Smooth muscle cell (in vitro differentiated cells): ENCODE measurements around the gene SH3TC1. TPM values are rescaled to one million over a fixed set of nuclear protein-coding genes. Genes with fewer than 3 reads are reported as not detected.

ENCODE experiments used
- DNase-seq: peaks from one replicate; lab custom pipeline; 2025; ENCODE audit not compliant: unreplicated experiment; lab: John Stamatoyannopoulos, UW
- H2AFZ ChIP-seq: fragments of 200-600 bp; sonication (generic); 2 replicates; pipeline ENCODE4 v1.6.0; 2016; ENCODE audit warnings: antibody characterized with exemption, low read depth, mild to moderate bottlenecking
- H3F3A ChIP-seq: fragments of 200-600 bp; sonication (generic); 2 replicates; pipeline ENCODE4 v1.6.0; 2017; ENCODE audit warnings: antibody characterized with exemption, low read depth
- H3K27ac ChIP-seq: fragments of 200-600 bp; sonication (generic); 2 replicates; pipeline ENCODE4 v1.5.1; 2016; ENCODE audit warnings: low read depth, mild to moderate bottlenecking
- H3K27me3 ChIP-seq: fragments of 200-600 bp; sonication (generic); 2 replicates; pipeline ENCODE4 v1.6.1; 2016; ENCODE audit warnings: low read depth, mild to moderate bottlenecking
- H3K36me3 ChIP-seq: fragments of 200-600 bp; sonication (generic); 2 replicates; pipeline ENCODE4 v1.5.1; 2016; ENCODE audit warnings: low read depth
- H3K4me1 ChIP-seq: fragments of 200-600 bp; sonication (generic); 2 replicates; pipeline ENCODE4 v1.5.1; 2016; ENCODE audit warnings: low read depth
- H3K4me2 ChIP-seq: fragments of 200-600 bp; sonication (generic); 2 replicates; pipeline ENCODE4 v1.6.0; 2016; ENCODE audit warnings: mild to moderate bottlenecking
- H3K4me3 ChIP-seq: fragments of 200-600 bp; sonication (generic); 2 replicates; pipeline ENCODE4 v1.5.1; 2016; ENCODE audit warnings: mild to moderate bottlenecking
- H3K79me2 ChIP-seq: fragments of 200-600 bp; sonication (generic); 2 replicates; pipeline ENCODE4 v1.6.0; 2016; ENCODE audit warnings: low read depth, mild to moderate bottlenecking
- H3K9ac ChIP-seq: fragments of 200-600 bp; sonication (generic); 2 replicates; pipeline ENCODE4 v1.6.0; 2016; ENCODE audit warnings: low read depth
- H3K9me3 ChIP-seq: fragments of 200-600 bp; sonication (generic); replicated peaks from 2 replicates; pipeline ENCODE4 v1.5.1; 2016; ENCODE audit warnings: low read depth
- H4K20me1 ChIP-seq: fragments of 200-600 bp; sonication (generic); 2 replicates; pipeline ENCODE4 v1.6.0; 2016; ENCODE audit warnings: low read depth
- WGBS: methylation state at CpG from one replicate; pipeline ENCODE4 v1.1.7; 2016; ENCODE audit warnings: low lambda C conversion rate; 5-methylcytosine and 5-hydroxymethylcytosine counted together
- polyA plus RNA-seq: library from polyadenylated mRNA; unstranded; fragments of >200 nt; fragmentation: Nextera tagmentation; extraction: Ambion mirVana; gene quantifications from 2 replicates; pipeline ENCODE4 v1.2.1, GENCODE V29; 2016
- total RNA-seq: library from RNA; depleted of rRNA; stranded (reverse); fragments of >200 nt; gene quantifications from 2 replicates; pipeline ENCODE4 v1.2.3, GENCODE V29; 2014
- TF ChIP-seq, protein P1 (sequence below): fragments of 200-600 bp; sonication (generic); IDR thresholded peaks from 2 replicates; pipeline ENCODE4 v1.5.1; 2017; ENCODE audit warnings: borderline replicate concordance, mild to moderate bottlenecking, antibody characterized with exemption; ENCODE audit not compliant: insufficient read depth, poor library complexity, severe bottlenecking

Gene SH3TC1
- total and polyA plus RNA-seq, 2 experiments from 2014 or later, result 7.8 to 17.7 TPM

DNA sequence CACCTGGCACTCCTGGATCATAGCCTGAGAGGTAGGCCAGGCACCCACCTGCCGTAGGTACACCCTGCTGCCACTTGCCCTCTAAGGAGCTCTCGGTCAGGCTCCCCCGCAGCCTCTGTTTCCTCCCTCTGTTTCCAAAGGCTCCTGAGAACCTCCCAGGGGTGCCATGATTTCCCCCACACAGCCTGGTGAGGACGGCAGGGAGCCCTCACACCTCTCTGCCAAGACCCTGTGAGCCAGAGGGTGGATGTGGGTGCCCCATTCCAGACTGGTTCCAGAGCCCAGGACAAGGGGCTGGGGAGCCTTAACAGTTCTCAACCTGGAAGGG lies 38.9 kb upstream of the SH3TC1 start:
- Histone ChIP-seq H3K4me3 (no peak overlapping the region), H3K4me1 (no peaks in the 10 kb centered on the region), H3K36me3 (no peaks in the 10 kb centered on the region), H2AFZ (no peak overlapping the region), H3K27ac (no peak overlapping the region), H3K9me3 (no peaks in the 10 kb centered on the region), H3K27me3 (peaks cover 22% of the 10 kb centered on the region), H3F3A (no peaks in the 10 kb centered on the region), H4K20me1 (no peaks in the 10 kb centered on the region), H3K79me2 (no peaks in the 10 kb centered on the region), H3K9ac (no peak overlapping the region), H3K4me2 (no peak overlapping the region)
- TF ChIP-seq, protein P1, sequence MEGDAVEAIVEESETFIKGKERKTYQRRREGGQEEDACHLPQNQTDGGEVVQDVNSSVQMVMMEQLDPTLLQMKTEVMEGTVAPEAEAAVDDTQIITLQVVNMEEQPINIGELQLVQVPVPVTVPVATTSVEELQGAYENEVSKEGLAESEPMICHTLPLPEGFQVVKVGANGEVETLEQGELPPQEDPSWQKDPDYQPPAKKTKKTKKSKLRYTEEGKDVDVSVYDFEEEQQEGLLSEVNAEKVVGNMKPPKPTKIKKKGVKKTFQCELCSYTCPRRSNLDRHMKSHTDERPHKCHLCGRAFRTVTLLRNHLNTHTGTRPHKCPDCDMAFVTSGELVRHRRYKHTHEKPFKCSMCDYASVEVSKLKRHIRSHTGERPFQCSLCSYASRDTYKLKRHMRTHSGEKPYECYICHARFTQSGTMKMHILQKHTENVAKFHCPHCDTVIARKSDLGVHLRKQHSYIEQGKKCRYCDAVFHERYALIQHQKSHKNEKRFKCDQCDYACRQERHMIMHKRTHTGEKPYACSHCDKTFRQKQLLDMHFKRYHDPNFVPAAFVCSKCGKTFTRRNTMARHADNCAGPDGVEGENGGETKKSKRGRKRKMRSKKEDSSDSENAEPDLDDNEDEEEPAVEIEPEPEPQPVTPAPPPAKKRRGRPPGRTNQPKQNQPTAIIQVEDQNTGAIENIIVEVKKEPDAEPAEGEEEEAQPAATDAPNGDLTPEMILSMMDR, result no peak
- DNase-seq, result no peak
- WGBS, result 87% methylated on average over 4 of the region's 4 CpGs

DNA sequence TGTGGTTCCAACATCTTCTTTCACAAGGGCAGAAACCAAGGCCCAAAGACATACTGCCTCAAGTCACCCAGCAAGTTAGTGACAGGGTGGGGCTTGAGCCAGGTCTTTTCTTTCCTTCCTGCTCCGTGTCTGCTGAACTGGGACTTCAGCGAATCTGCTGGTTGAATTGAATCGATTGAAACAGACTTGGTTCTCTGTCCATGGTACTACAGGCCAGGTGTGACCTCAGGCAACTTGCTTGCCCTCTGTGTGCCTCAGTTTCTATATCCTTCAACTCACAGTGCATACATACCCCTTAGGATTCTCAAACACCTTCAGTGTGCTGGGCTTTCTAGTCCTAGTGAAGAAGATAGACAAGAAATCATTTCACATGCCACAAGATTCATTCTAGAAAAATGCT lies 38.5 kb upstream of the SH3TC1 start:
- WGBS, result 60% methylated on average over 3 of the region's 3 CpGs
- H3K4me1 ChIP-seq, result no peaks in the 10 kb centered on the region
- H3K27me3 ChIP-seq, result peaks cover 22% of the 10 kb centered on the region
- H3K9me3 ChIP-seq, result no peaks in the 10 kb centered on the region
- H3K9ac ChIP-seq, result no peak overlapping the region
- no peak overlapping the region for H3K4me3 ChIP-seq
- H3K27ac ChIP-seq, result no peak overlapping the region
- no peaks in the 10 kb centered on the region for H3K36me3 ChIP-seq
- no peak overlapping the region for H2AFZ ChIP-seq
- no peaks in the 10 kb centered on the region for H3K79me2 ChIP-seq
- DNase-seq, result no peak
- H3F3A ChIP-seq, result no peaks in the 10 kb centered on the region
- TF ChIP-seq, protein P1, result no peak
- H3K4me2 ChIP-seq, result no peak overlapping the region
- H4K20me1 ChIP-seq, result no peaks in the 10 kb centered on the region

DNA sequence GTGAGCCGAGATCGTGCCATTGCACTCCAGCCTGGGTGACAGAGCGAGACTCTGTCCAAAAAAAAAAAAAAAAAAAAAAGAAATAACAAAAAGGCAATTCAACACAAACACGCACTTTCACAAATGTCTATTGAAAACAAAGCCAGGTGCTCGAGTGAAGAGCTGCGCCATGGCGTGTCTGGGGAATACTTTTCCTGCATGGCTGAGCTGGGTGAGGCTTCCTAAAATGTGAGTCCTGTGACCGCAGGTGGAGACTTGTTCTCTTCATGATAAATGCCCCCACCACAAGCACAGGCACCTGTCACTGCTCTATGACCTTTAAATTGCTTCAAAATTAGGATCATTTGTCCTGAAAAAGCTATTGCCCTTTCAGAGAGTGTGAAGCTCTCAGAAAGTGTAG lies 36.5 kb upstream of the SH3TC1 start:
- H3K4me2 ChIP-seq, result no peak overlapping the region
- no peaks in the 10 kb centered on the region for H3K79me2 ChIP-seq
- no peaks in the 10 kb centered on the region for H3F3A ChIP-seq
- no peak overlapping the region for H3K27ac ChIP-seq
- no peak overlapping the region for H3K9ac ChIP-seq
- no peak for DNase-seq
- no peaks in the 10 kb centered on the region for H4K20me1 ChIP-seq
- H2AFZ ChIP-seq, result no peak overlapping the region
- WGBS, result 90% methylated on average over 5 of the region's 8 CpGs
- no peak overlapping the region for H3K4me3 ChIP-seq
- TF ChIP-seq, protein P1, result no peak
- H3K36me3 ChIP-seq, result no peaks in the 10 kb centered on the region
- no peaks in the 10 kb centered on the region for H3K4me1 ChIP-seq
- H3K27me3 ChIP-seq, result peaks cover 8% of the 10 kb centered on the region
- H3K9me3 ChIP-seq, result no peaks in the 10 kb centered on the region

DNA sequence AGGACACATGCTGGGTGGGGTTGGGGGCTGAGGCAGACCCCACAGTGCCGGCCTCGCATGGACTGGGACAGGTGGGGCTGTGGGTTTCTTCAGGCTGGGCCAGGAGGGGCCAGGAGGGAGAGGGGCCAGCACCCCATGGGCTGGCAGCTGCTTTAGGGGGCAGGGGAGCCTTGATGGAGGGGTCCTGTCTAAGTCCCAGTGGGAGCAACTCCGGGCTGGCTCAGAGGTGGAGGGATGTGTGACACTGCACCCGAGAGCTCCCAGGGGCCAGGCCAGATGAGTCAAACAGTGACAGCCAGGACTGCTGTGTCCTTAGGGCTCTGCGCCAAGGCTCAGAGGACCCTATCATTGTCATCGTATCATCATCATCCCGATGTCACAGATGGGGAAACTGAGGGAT lies 36.1 kb upstream of the SH3TC1 start:
- H3K4me1 ChIP-seq, result no peaks in the 10 kb centered on the region
- no peaks in the 10 kb centered on the region for H3K36me3 ChIP-seq
- H3K4me2 ChIP-seq, result no peak overlapping the region
- TF ChIP-seq, protein P1, result no peak
- no peaks in the 10 kb centered on the region for H3K9me3 ChIP-seq
- peaks cover 4% of the 10 kb centered on the region for H3K27me3 ChIP-seq
- no peak overlapping the region for H3K27ac ChIP-seq
- H3K9ac ChIP-seq, result no peak overlapping the region
- WGBS, result 89% methylated on average over 7 of the region's 7 CpGs
- H3K79me2 ChIP-seq, result no peaks in the 10 kb centered on the region
- no peak overlapping the region for H3K4me3 ChIP-seq
- H2AFZ ChIP-seq, result no peak overlapping the region
- no peaks in the 10 kb centered on the region for H3F3A ChIP-seq
- no peaks in the 10 kb centered on the region for H4K20me1 ChIP-seq
- DNase-seq, result no peak
